Liver (tissue), 9 donors: ENCODE data around the gene SERHL2. TPM values are rescaled to one million over a fixed set of nuclear protein-coding genes. Genes with fewer than 3 reads are reported as not detected.
"Not testable (repeated sequence)": the region's sequence is repeated elsewhere in the genome, so short reads cannot be mapped to it uniquely, and the experiment has no call there.

Source experiments
- DNase-seq: peaks from one replicate; pipeline ENCODE4 v3.0.0-alpha.2; 2017; ENCODE audit warnings: low spot score
- H3K27ac ChIP-seq, 2 donors: one replicate each; pipeline ENCODE4 v1.7.0; 2013; ENCODE audit warnings: inconsistent platforms in 2 of 2, low read length in 2 of 2, control low read depth in 1 of 2, low read depth in 1 of 2, mild to moderate bottlenecking in 1 of 2
- H3K27me3 ChIP-seq, 4 donors: one replicate each; pipeline versions ENCODE4 v1.6.1 to v1.7.0; 2013; ENCODE audit warnings: low read length in 3 of 4, inconsistent platforms in 1 of 4, mild to moderate bottlenecking in 1 of 4, moderate library complexity in 1 of 4; ENCODE audit not compliant: control insufficient read depth in 4 of 4, insufficient read depth in 4 of 4
- H3K36me3 ChIP-seq, 4 donors: one replicate each; pipeline versions ENCODE4 v1.6.1 to v1.7.0; 2013; ENCODE audit warnings: low read length in 3 of 4, mild to moderate bottlenecking in 3 of 4, low read depth in 1 of 4, moderate library complexity in 1 of 4; ENCODE audit not compliant: control insufficient read depth in 4 of 4, insufficient read depth in 3 of 4
- H3K4me1 ChIP-seq, 4 donors: one replicate each; pipeline versions ENCODE4 v1.6.1 to v1.7.0; 2013; ENCODE audit warnings: low read length in 3 of 4, mild to moderate bottlenecking in 3 of 4, moderate library complexity in 1 of 4; ENCODE audit not compliant: control insufficient read depth in 4 of 4, insufficient read depth in 4 of 4
- H3K4me3 ChIP-seq, 3 donors: one replicate each; pipeline versions ENCODE4 v1.6.1 to v1.7.0; 2013; ENCODE audit warnings: low read length in 3 of 3, control low read depth in 1 of 3, low read depth in 1 of 3, mild to moderate bottlenecking in 1 of 3
- H3K9ac ChIP-seq, 2 donors: one replicate each; pipeline ENCODE4 v1.7.0; 2013; ENCODE audit warnings: low read length in 2 of 2, mild to moderate bottlenecking in 2 of 2, moderate library complexity in 2 of 2, control low read depth in 1 of 2, low read depth in 1 of 2
- H3K9me3 ChIP-seq, 4 donors: one replicate each; pipeline versions ENCODE4 v1.6.1 to v1.7.0; 2013; ENCODE audit warnings: low read length in 3 of 4; ENCODE audit not compliant: control insufficient read depth in 4 of 4
- EGR1 ChIP-seq, 2 donors: IDR thresholded peaks; 2 replicates each; pipeline ENCODE4 v1.6.1; 2016 to 2018; ENCODE audit warnings: antibody characterized with exemption in 2 of 2, low read depth in 2 of 2
- FOXA1 ChIP-seq: IDR thresholded peaks from 2 replicates; pipeline ENCODE4 v1.6.1; 2016; ENCODE audit warnings: antibody characterized with exemption
- HNF4G ChIP-seq: IDR thresholded peaks from 2 replicates; pipeline ENCODE4 v1.6.1; 2016; ENCODE audit warnings: antibody characterized with exemption
- JUND ChIP-seq, 2 donors: IDR thresholded peaks; 2 replicates each; pipeline ENCODE4 v1.6.1; 2016; ENCODE audit warnings: antibody characterized with exemption in 2 of 2
- NR2F2 ChIP-seq: IDR thresholded peaks from 2 replicates; pipeline ENCODE4 v1.6.1; 2016; ENCODE audit warnings: antibody characterized with exemption
- RAD21 ChIP-seq, 2 donors: IDR thresholded peaks; 2 replicates each; pipeline ENCODE4 v1.6.1; 2016; ENCODE audit warnings: antibody characterized with exemption in 2 of 2, mild to moderate bottlenecking in 2 of 2
- SP1 ChIP-seq: IDR thresholded peaks from 2 replicates; pipeline ENCODE4 v1.6.1; 2018; ENCODE audit warnings: antibody characterized with exemption, mild to moderate bottlenecking
- YY1 ChIP-seq: IDR thresholded peaks from 2 replicates; pipeline ENCODE4 v1.6.1; 2016; ENCODE audit warnings: antibody characterized with exemption, mild to moderate bottlenecking
- WGBS: extraction: QIAGEN DNeasy Blood & Tissue Kit; methylation state at CpG from one replicate; pipeline ENCODE4 v1.1.7; 2013; 5-methylcytosine and 5-hydroxymethylcytosine counted together
- polyA plus RNA-seq, 2 donors: library from polyadenylated mRNA; stranded (reverse) in 1 of 2; unstranded in 1 of 2; fragments of 200-250 nt in 1 of 2; fragments of >200 nt in 1 of 2; fragmentation: Nextera tagmentation in 1 of 2; extraction: Ambion mirVana in 1 of 2; gene quantifications; one replicate each; pipeline versions ENCODE4 v1.2.1 to v1.2.3, GENCODE V29; 2013 to 2015
- total RNA-seq, 2 donors: library from RNA; depleted of rRNA; stranded (reverse); fragments of >200 nt; gene quantifications; one replicate each; pipeline ENCODE4 v1.2.3, GENCODE V29; 2014
- TF ChIP-seq, protein P1 (sequence below): IDR thresholded peaks from 2 replicates; pipeline ENCODE4 v1.6.1; 2016; ENCODE audit warnings: antibody characterized with exemption
- TF ChIP-seq, protein P2 (sequence below): IDR thresholded peaks from 2 replicates; pipeline ENCODE4 v1.6.1; 2016; ENCODE audit warnings: antibody characterized with exemption
- donor health status: healthy.
- donor health status: healthy.
- donor health status: healthy.
- donor health status: healthy.
- donor health status: healthy.

SERHL2 gene, protein sequence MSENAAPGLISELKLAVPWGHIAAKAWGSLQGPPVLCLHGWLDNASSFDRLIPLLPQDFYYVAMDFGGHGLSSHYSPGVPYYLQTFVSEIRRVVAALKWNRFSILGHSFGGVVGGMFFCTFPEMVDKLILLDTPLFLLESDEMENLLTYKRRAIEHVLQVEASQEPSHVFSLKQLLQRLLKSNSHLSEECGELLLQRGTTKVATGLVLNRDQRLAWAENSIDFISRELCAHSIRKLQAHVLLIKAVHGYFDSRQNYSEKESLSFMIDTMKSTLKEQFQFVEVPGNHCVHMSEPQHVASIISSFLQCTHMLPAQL
- total RNA-seq = under 1 TPM; 0.59 to 0.79 TPM
- polyA plus RNA-seq = 1 to 10 TPM in 1 of 2 donors, under 1 TPM in 1; 0.51 to 1.6 TPM

DNA sequence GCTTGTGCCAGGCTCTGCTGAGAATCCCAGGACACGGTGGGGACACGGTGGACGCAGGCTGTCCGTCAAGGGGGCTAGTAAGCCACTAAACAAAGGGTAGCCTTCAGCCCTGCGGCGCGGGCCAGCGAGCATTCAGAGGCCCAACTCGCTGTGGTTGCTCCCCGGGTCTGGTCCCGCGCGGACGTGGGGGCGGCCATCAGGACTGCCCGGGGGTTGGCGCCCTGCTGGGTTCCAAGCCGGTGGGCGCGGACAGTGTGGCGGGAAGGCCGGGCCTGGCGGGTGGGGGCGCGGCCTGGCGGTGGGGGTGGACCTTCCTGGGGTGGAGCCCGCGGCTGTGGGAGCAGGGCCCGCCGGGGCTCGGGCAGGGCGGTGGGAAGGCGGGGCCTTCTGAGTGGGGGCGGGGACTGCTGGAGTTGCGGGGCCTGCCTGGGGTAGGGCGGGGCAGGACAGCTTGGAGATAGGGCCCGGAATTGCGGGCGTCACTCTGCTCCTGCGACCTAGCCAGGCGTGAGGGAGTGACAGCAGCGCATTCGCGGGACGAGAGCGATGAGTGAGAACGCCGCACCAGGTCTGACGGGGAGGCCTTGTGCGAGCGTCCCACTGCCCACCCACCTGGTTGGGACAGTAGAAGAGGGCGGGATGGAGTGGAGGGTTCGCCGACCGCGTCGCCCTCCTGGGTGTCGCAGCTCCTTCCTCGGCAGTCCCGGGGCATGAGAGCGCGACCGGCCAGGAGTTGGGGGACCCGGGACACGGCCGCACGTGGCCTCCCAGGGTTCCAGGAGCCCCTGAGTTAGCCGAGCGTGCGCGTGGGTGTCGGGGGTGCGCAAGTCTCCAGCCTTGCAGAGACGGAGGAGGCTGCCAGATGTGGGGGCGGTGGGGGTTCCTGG lies at the start of gene SERHL2:
TSS of gene SERHL2 (plus strand) at position 482 of the 887 bp plus-strand sequence. CDS start at position 547, 65 bp downstream.
- no peaks in the 10 kb centered on the region for H3K9me3 ChIP-seq
- H3K27ac ChIP-seq = no peak within 1 kb of the TSS
- WGBS = 6% methylated on average over 75 of the region's 75 CpGs

DNA sequence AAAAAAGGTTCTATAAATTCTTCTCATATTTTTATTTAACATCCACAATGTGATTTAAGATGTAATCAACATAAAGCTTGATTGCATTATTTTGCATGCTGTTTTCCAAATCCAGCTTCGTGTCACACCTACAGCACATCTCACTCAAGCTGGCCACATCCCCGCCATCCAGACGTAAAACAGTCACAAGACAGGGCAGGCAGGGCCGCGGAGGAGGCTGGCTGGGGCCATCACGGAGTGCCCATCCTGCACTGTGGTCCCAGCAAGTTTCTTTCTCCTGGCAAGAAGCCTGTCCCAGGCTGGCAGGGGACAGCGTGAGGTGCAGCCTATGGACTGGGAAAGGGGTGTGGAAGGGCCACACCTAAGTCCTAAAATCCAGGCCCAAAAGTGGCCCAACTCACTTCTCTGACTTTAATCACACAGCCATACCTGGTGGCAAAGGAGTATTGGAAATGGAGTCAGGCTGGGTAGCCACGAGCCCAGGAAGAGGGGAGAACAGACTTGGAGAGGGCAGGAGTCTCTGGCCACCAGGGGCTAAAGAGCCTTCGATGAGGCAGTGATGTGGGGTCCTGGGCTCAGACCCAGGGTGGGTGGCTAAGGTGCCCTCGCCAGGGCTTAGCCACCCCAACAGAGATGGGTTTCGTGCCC lies 45.3 kb upstream of the SERHL2 start:
- not testable (repeated sequence) for H3K4me3 ChIP-seq, H3K36me3 ChIP-seq, H3K9me3 ChIP-seq, H3K4me1 ChIP-seq, DNase-seq, H3K27me3 ChIP-seq, H3K27ac ChIP-seq, H3K9ac ChIP-seq
- 52% methylated on average over 11 of the region's 11 CpGs for WGBS

More for the DNA sequence above, at the start of gene SERHL2:
- Histone ChIP-seq H3K27me3 (no peaks in the 10 kb centered on the region), H3K4me1 (peaks cover 0 to 7% (median 4%) of the 10 kb centered on the region in 4 donors), H3K36me3 (no peaks in the 10 kb centered on the region), H3K9ac (no peak within 1 kb of the TSS), H3K4me3 (peak within 1 kb of the TSS; percentile 11 to 69 (median 53))
- DNase-seq = peak; percentile 100
- no peak for TF ChIP-seq FOXA1
- no peak for TF ChIP-seq EGR1 (IDR thresholded peaks at IDR 0.05; ENCODE audit: low read depth in 2 of 2)
- no peak for TF ChIP-seq NR2F2
- no peak for TF ChIP-seq YY1
- no peak for TF ChIP-seq HNF4G
- no peak for TF ChIP-seq SP1
- TF ChIP-seq, protein P1, sequence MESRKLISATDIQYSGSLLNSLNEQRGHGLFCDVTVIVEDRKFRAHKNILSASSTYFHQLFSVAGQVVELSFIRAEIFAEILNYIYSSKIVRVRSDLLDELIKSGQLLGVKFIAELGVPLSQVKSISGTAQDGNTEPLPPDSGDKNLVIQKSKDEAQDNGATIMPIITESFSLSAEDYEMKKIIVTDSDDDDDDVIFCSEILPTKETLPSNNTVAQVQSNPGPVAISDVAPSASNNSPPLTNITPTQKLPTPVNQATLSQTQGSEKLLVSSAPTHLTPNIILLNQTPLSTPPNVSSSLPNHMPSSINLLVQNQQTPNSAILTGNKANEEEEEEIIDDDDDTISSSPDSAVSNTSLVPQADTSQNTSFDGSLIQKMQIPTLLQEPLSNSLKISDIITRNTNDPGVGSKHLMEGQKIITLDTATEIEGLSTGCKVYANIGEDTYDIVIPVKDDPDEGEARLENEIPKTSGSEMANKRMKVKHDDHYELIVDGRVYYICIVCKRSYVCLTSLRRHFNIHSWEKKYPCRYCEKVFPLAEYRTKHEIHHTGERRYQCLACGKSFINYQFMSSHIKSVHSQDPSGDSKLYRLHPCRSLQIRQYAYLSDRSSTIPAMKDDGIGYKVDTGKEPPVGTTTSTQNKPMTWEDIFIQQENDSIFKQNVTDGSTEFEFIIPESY = no peak
- no peak for TF ChIP-seq JUND (IDR thresholded peaks at IDR 0.05)
- TF ChIP-seq, protein P2, sequence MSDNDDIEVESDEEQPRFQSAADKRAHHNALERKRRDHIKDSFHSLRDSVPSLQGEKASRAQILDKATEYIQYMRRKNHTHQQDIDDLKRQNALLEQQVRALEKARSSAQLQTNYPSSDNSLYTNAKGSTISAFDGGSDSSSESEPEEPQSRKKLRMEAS = no peak
- TF ChIP-seq RAD21 (IDR thresholded peaks at IDR 0.05) = no peak

DNA sequence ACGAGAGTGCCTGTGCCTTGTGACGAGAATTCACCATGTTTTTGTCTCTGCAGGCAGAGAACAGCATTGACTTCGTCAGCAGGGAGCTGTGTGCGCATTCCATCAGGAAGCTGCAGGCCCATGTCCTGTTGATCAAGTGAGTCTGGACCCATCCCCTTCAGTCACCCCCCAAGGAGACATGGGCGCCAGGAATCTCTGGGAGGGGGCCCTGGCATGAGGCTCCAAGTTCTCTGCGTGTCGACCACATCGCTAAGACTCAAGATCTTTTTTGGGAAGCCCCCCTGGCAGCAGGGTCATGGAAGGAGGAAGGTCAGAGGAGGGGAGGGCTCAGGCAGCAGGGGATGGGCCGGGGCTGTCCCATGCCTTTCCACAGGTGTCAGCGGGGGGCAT lies 44.8 kb upstream of the SERHL2 start:
- not testable (repeated sequence) for H3K27me3 ChIP-seq, H3K4me3 ChIP-seq, DNase-seq, H3K36me3 ChIP-seq, H3K27ac ChIP-seq, H3K4me1 ChIP-seq, H3K9me3 ChIP-seq, H3K9ac ChIP-seq
- WGBS = 58% methylated on average over 10 of the region's 10 CpGs
